ENCODE results near the gene COPZ1. TPM values are rescaled to one million over a fixed set of nuclear protein-coding genes. Genes with fewer than 3 reads are reported as not detected.

The COPZ1 gene
- total and polyA plus RNA-seq, 9 of the 15 experiments (the other 6 are each of a cell fraction or from before 2014, with no cell fraction given) = 137 to 487 (median 233) TPM

- TF ChIP-seq, protein P1, sequence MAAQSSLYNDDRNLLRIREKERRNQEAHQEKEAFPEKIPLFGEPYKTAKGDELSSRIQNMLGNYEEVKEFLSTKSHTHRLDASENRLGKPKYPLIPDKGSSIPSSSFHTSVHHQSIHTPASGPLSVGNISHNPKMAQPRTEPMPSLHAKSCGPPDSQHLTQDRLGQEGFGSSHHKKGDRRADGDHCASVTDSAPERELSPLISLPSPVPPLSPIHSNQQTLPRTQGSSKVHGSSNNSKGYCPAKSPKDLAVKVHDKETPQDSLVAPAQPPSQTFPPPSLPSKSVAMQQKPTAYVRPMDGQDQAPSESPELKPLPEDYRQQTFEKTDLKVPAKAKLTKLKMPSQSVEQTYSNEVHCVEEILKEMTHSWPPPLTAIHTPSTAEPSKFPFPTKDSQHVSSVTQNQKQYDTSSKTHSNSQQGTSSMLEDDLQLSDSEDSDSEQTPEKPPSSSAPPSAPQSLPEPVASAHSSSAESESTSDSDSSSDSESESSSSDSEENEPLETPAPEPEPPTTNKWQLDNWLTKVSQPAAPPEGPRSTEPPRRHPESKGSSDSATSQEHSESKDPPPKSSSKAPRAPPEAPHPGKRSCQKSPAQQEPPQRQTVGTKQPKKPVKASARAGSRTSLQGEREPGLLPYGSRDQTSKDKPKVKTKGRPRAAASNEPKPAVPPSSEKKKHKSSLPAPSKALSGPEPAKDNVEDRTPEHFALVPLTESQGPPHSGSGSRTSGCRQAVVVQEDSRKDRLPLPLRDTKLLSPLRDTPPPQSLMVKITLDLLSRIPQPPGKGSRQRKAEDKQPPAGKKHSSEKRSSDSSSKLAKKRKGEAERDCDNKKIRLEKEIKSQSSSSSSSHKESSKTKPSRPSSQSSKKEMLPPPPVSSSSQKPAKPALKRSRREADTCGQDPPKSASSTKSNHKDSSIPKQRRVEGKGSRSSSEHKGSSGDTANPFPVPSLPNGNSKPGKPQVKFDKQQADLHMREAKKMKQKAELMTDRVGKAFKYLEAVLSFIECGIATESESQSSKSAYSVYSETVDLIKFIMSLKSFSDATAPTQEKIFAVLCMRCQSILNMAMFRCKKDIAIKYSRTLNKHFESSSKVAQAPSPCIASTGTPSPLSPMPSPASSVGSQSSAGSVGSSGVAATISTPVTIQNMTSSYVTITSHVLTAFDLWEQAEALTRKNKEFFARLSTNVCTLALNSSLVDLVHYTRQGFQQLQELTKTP (IDR thresholded peaks at IDR 0.05; ENCODE audit: low read depth in 1 of 2, partially characterized antibody in 2 of 2) = peak in 1 of 2 experiments; percentile 84
- TF ChIP-seq ESRRA (IDR thresholded peaks at IDR 0.05; ENCODE audit: borderline replicate concordance, low read depth) (no peak), TBL1XR1 (IDR thresholded peaks at IDR 0.05; ENCODE audit: low read length in 2 of 2) (no peak), ATF2 (CRISPR knock-in tag; IDR thresholded peaks at IDR 0.05) (no peak), IFI16 (CRISPR knock-in tag; IDR thresholded peaks at IDR 0.05) (no peak), HMG20B (CRISPR knock-in tag; IDR thresholded peaks at IDR 0.05) (no peak), ZNF12 (CRISPR knock-in tag; IDR thresholded peaks at IDR 0.05) (0 out of 2 replicates have a peak, but pooled peaks have one; percentile 2), JUND (IDR thresholded peaks at IDR 0.05; ENCODE audit: borderline replicate concordance, low read depth, low read length) (no peak; the same call in 1 of the 2 replicates), JUND (tag; IDR thresholded peaks at IDR 0.05; ENCODE audit: borderline replicate concordance, low read depth, low read length) (no peak; the same call in 1 of the 3 replicates), KDM5B (IDR thresholded peaks at IDR 0.05; ENCODE audit: insufficient replicate concordance, low read depth, low read length) (peak; percentile 96), TCF7L2 (IDR thresholded peaks at IDR 0.05; ENCODE audit: low read depth, low read length) (no peak), SMAD1 (IDR thresholded peaks at IDR 0.05; ENCODE audit: low read depth, low read length, partially characterized antibody) (peak; percentile 60), KDM2B (CRISPR knock-in tag; IDR thresholded peaks at IDR 0.05) (no peak), ZBTB8A (IDR thresholded peaks at IDR 0.05; ENCODE audit: partially characterized antibody) (no peak)
- TF ChIP-seq, protein P2, sequence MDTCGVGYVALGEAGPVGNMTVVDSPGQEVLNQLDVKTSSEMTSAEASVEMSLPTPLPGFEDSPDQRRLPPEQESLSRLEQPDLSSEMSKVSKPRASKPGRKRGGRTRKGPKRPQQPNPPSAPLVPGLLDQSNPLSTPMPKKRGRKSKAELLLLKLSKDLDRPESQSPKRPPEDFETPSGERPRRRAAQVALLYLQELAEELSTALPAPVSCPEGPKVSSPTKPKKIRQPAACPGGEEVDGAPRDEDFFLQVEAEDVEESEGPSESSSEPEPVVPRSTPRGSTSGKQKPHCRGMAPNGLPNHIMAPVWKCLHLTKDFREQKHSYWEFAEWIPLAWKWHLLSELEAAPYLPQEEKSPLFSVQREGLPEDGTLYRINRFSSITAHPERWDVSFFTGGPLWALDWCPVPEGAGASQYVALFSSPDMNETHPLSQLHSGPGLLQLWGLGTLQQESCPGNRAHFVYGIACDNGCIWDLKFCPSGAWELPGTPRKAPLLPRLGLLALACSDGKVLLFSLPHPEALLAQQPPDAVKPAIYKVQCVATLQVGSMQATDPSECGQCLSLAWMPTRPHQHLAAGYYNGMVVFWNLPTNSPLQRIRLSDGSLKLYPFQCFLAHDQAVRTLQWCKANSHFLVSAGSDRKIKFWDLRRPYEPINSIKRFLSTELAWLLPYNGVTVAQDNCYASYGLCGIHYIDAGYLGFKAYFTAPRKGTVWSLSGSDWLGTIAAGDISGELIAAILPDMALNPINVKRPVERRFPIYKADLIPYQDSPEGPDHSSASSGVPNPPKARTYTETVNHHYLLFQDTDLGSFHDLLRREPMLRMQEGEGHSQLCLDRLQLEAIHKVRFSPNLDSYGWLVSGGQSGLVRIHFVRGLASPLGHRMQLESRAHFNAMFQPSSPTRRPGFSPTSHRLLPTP (IDR thresholded peaks at IDR 0.05; ENCODE audit: borderline replicate concordance, extremely low read depth, insufficient read length) = no peak
- TF ChIP-seq, protein P3, sequence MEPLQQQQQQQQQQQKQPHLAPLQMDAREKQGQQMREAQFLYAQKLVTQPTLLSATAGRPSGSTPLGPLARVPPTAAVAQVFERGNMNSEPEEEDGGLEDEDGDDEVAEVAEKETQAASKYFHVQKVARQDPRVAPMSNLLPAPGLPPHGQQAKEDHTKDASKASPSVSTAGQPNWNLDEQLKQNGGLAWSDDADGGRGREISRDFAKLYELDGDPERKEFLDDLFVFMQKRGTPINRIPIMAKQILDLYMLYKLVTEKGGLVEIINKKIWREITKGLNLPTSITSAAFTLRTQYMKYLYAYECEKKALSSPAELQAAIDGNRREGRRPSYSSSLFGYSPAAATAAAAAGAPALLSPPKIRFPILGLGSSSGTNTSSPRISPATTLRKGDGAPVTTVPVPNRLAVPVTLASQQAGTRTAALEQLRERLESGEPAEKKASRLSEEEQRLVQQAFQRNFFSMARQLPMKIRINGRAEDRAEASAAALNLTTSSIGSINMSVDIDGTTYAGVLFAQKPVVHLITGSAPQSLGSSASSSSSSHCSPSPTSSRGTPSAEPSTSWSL (CRISPR knock-in tag; IDR thresholded peaks at IDR 0.05; ENCODE audit: borderline replicate concordance) = no peak
Observed at GRCh38 chr12:54279632-54280467, 45.1 kb upstream of the COPZ1 start, which contains the start of gene CBX5 (continued).
